GM19468 (cell line): Measurements from ENCODE around the gene EXOC3L1.

ENCODE experiments used
- ATAC-seq: cut with Tn5 transposase; IDR thresholded peaks from one replicate; pipeline ENCODE4 v1.9.1; 2021; ENCODE audit warnings: mild to moderate bottlenecking, moderate library complexity, moderate number of reproducible peaks; ENCODE audit not compliant: unreplicated experiment; ENCODE audit errors: extremely low read depth

The EXOC3L1 gene

GRCh38 chr16:67216612-67217490 lies 26.9 kb upstream of the EXOC3L1 start:
- ATAC-seq, result no peak

- ATAC-seq, result no peak
These were observed 25.8 kb upstream of the EXOC3L1 start for GRCh38 chr16:67215706-67216105.

GRCh38 chr16:67213197-67214019 lies 23.5 kb upstream of the EXOC3L1 start:
- ATAC-seq, result no peak

- ATAC-seq, result no peak
These were observed 22.8 kb upstream of the EXOC3L1 start for GRCh38 chr16:67212766-67213165.

GRCh38 chr16:67211674-67212073 lies 21.7 kb upstream of the EXOC3L1 start:
- ATAC-seq, result no peak

- no peak for ATAC-seq
These were observed 20.4 kb upstream of the EXOC3L1 start for GRCh38 chr16:67210069-67210937.

GRCh38 chr16:67209565-67209964 lies 19.6 kb upstream of the EXOC3L1 start:
- ATAC-seq, result no peak

- no peak for ATAC-seq
These were observed 18.4 kb upstream of the EXOC3L1 start for GRCh38 chr16:67208154-67208896.

- ATAC-seq, result no peak
These were observed 17.5 kb upstream of the EXOC3L1 start for GRCh38 chr16:67207249-67208091.

GRCh38 chr16:67206838-67207248 lies 16.9 kb upstream of the EXOC3L1 start:
- ATAC-seq, result no peak

GRCh38 chr16:67206129-67206837 lies 16.3 kb upstream of the EXOC3L1 start:
- ATAC-seq, result no peak

GRCh38 chr16:67204076-67204475 lies 14.1 kb upstream of the EXOC3L1 start:
- no peak for ATAC-seq

GRCh38 chr16:67202956-67203493 lies 13.1 kb upstream of the EXOC3L1 start:
- ATAC-seq, result no peak

- ATAC-seq, result no peak
These were observed 12.5 kb upstream of the EXOC3L1 start for GRCh38 chr16:67202426-67202825.

GRCh38 chr16:67201411-67202345 lies 11.7 kb upstream of the EXOC3L1 start:
- no peak for ATAC-seq

GRCh38 chr16:67200491-67200890 lies 10.6 kb upstream of the EXOC3L1 start:
- ATAC-seq, result no peak

GRCh38 chr16:67199808-67200198 lies 9.9 kb upstream of the EXOC3L1 start:
- ATAC-seq, result no peak
